ENCODE data around the gene THRB. TPM values are rescaled to one million over a fixed set of nuclear protein-coding genes. Genes with fewer than 3 reads are reported as not detected.

THRB gene
- total RNA-seq, 1 donor from 2014 or later, result 3.1 TPM

- Histone ChIP-seq H3K36me3 (ENCODE audit: control insufficient read depth, insufficient read depth, low read length) (no peaks in the 10 kb centered on the region), H3K27me3 (ENCODE audit: control insufficient read depth, insufficient read depth, low read length) (no peaks in the 10 kb centered on the region), H3K4me3 (ENCODE audit: low read depth, low read length) (no peak overlapping the region)
- TF ChIP-seq, protein P1, sequence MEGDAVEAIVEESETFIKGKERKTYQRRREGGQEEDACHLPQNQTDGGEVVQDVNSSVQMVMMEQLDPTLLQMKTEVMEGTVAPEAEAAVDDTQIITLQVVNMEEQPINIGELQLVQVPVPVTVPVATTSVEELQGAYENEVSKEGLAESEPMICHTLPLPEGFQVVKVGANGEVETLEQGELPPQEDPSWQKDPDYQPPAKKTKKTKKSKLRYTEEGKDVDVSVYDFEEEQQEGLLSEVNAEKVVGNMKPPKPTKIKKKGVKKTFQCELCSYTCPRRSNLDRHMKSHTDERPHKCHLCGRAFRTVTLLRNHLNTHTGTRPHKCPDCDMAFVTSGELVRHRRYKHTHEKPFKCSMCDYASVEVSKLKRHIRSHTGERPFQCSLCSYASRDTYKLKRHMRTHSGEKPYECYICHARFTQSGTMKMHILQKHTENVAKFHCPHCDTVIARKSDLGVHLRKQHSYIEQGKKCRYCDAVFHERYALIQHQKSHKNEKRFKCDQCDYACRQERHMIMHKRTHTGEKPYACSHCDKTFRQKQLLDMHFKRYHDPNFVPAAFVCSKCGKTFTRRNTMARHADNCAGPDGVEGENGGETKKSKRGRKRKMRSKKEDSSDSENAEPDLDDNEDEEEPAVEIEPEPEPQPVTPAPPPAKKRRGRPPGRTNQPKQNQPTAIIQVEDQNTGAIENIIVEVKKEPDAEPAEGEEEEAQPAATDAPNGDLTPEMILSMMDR (IDR thresholded peaks at IDR 0.05; ENCODE audit: insufficient read depth, low read length, poor library complexity, severe bottlenecking), result no peak
- DNase-seq (ENCODE audit: low read depth), result no peak
These were observed 116.3 kb downstream of the THRB start for GRCh38 chr3:24378313-24378712.

- no peak for DNase-seq (ENCODE audit: low read depth)
- no peaks in the 10 kb centered on the region for H3K27me3 ChIP-seq (ENCODE audit: control insufficient read depth, insufficient read depth, low read length)
- no peaks in the 10 kb centered on the region for H3K36me3 ChIP-seq (ENCODE audit: control insufficient read depth, insufficient read depth, low read length)
- TF ChIP-seq, protein P1 (IDR thresholded peaks at IDR 0.05; ENCODE audit: insufficient read depth, low read length, poor library complexity, severe bottlenecking), result no peak
- H3K4me3 ChIP-seq (ENCODE audit: low read depth, low read length), result no peak overlapping the region
These were observed 117.2 kb downstream of the THRB start for GRCh38 chr3:24377218-24377993.

- TF ChIP-seq, protein P1 (IDR thresholded peaks at IDR 0.05; ENCODE audit: insufficient read depth, low read length, poor library complexity, severe bottlenecking), result no peak
- DNase-seq (ENCODE audit: low read depth), result no peak
- Histone ChIP-seq H3K4me3 (ENCODE audit: low read depth, low read length) (no peak overlapping the region), H3K27me3 (ENCODE audit: control insufficient read depth, insufficient read depth, low read length) (no peaks in the 10 kb centered on the region), H3K36me3 (ENCODE audit: control insufficient read depth, insufficient read depth, low read length) (no peaks in the 10 kb centered on the region)
These were observed 118.7 kb downstream of the THRB start for GRCh38 chr3:24375947-24376384.

DNA sequence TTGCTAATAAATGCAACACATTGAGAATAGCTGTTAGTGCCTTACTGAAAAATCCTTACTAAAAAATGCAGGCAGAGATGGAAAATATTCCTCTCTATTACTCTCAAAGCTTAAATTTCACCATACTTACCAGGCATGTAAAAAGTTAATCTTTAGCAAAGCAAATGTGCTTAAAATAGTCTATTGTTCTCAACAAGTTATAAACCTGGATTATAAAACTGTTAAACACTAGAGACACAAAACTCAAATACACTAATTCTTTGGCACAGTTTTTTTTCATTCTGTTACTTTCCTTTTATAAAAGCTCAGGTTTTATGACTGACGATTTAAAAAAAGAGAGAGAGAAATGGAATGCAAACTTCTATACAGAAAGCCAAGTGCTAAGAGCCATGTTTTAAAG lies 119.8 kb downstream of the THRB start:
- Histone ChIP-seq H3K36me3 (ENCODE audit: control insufficient read depth, insufficient read depth, low read length) (no peaks in the 10 kb centered on the region), H3K27me3 (ENCODE audit: control insufficient read depth, insufficient read depth, low read length) (no peaks in the 10 kb centered on the region), H3K4me3 (ENCODE audit: low read depth, low read length) (no peak overlapping the region)
- TF ChIP-seq, protein P1 (IDR thresholded peaks at IDR 0.05; ENCODE audit: insufficient read depth, low read length, poor library complexity, severe bottlenecking), result no peak
- DNase-seq (ENCODE audit: low read depth), result no peak

- DNase-seq (ENCODE audit: low read depth), result no peak
- TF ChIP-seq, protein P1 (IDR thresholded peaks at IDR 0.05; ENCODE audit: insufficient read depth, low read length, poor library complexity, severe bottlenecking), result no peak
- no peak overlapping the region for H3K4me3 ChIP-seq (ENCODE audit: low read depth, low read length)
- no peaks in the 10 kb centered on the region for H3K36me3 ChIP-seq (ENCODE audit: control insufficient read depth, insufficient read depth, low read length)
- no peaks in the 10 kb centered on the region for H3K27me3 ChIP-seq (ENCODE audit: control insufficient read depth, insufficient read depth, low read length)
These were observed 121.3 kb downstream of the THRB start for GRCh38 chr3:24373198-24373959.
